Measurements from ENCODE around the gene ASPRV1.

The ASPRV1 gene

DNA sequence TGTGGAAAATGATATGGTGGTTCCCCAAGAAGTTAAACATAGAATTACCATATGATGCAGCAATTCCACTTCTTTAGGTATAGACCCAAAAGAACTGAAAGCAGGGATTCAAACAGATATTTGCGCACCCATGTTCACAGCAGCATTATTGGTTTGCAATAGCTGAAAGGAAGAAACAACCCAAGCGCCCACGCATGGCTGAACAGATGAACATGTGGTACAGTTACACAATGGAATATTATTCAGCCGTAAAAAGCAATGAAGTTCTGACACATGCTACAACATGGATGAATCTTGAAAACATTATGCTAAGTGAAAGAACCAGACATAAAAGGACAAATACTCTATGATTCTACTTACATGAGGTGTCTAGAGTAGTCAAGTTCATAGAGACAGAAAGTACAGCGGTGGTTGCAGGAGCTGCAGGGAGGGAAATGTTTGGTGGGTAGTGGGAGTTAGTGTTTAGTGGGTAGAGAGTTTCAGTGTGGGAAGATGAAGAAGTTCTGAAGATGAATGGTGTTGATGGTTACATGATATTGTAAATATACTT lies 26.7 kb upstream of the ASPRV1 start:
- no peak for DNase-seq (ENCODE audit: low read depth in 2 of 2)

DNA sequence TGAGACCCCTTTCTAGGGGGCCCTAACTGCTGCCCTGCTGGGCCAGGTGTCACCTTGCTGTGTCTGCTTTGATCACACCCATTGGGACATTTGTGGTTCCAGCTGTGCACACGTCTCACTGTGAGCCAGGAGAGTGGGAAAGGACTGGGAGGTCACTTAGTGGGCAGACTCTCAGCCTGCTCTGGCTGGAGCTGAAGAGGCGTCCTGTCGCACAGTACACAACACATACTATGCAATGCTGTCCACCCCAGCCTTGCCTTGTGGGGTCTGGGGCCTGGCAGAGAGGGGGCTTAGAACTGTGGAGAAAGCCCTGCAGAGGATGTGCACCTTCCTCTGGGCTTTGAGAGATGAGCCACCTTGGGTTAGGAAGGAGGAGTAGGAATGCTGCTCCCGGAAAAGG lies 25.3 kb upstream of the ASPRV1 start:
- no peak for DNase-seq (ENCODE audit: low read depth in 2 of 2)

GRCh38 chr2:69985688-69986087 lies 24.3 kb upstream of the ASPRV1 start:
- no peak for DNase-seq (ENCODE audit: low read depth in 2 of 2)

- no peak for DNase-seq (ENCODE audit: low read depth in 2 of 2)
Measured at GRCh38 chr2:69985216-69985615, 23.8 kb upstream of the ASPRV1 start.

- DNase-seq (ENCODE audit: low read depth in 2 of 2): no peak
Measured at GRCh38 chr2:69983392-69983966, 22.0 kb upstream of the ASPRV1 start.

DNA sequence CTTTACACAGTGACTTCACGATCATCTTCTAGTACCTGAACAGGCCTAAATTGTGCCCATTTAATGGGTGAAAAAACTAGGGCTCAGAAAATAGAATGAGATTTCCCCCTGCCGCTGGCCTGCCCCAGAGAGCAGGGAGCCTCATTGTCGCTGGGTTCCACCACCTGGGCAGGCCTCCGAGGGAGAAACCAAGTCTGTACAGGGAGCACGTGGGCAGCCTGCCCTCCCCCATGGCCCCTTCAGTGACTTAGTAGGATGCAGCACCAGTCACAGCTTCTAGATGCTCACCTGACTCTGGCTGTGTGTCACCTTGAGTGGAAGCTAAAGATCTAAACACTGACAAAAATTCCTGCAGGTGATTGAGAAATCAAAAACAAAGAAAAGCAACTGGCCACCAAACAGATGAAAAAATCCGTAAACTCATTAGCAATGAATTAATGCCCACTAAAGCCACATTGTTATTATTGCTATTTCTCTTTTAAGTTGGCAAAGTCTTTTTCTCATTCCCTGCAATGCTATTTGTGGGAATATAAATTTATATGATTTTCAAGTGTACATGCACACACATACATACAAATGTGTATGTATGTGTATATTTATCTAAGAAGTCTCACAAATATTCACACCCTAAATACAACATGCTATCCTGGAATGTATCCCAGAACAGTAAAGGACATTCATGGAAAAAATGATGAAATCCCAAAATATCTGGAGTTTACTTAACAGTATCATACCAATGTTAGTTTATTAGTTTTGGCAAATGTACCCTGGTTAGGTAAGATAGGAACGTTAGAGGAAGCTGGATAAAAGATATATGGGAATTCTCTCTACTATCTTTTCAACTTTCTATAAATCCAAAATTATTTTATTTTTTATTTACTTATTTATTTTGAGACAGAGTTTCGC lies 18.7 kb upstream of the ASPRV1 start:
- DNase-seq (ENCODE audit: low read depth in 2 of 2): no peak

DNA sequence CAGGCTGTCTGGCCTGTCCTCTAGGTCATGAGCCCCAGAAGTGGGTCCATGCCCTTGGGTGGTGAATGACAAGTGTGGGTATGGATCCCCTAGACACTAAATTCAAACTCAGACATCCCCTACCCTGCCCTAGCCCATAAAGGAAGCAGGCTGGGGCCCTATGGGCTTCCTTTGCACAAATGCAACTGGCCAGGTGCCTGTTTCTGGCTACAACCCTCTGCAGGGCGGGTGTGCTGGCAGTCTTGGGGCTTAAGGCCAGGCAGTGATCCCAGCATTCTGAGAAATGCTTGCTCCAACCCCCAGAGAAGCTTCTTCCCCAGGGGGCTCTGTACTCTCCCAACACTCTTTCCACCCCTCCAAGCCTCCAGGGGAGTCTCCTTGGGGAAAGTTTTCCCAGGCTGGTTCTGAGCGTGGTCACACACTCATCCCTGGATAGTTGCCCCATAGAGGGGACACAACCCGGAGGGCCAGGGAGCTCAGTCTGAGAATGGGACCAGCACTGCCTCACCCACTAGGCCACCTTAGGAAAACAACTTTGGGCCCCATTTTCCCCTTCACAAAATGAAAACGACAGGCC lies 16.6 kb upstream of the ASPRV1 start:
- no peak for DNase-seq (ENCODE audit: low read depth in 2 of 2)

DNA sequence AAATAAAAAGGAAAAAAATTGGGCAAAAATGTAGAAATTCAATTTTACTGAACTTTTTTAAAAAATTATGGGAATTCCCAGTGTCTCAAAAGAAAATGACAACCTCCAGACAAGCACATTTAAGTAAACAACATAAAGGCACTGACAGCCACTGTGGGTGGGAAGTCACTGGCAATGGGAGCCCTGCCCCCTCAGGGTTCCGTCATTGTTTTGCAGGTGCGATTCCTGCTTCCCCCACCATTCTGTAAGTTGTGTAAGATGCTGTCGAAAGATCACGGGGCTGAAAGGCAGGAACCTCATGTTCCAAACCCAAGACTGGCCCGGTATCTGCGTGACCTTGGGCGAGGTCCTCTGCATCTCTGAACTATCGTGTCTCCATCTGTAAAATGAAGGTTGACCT lies 15.8 kb upstream of the ASPRV1 start:
- DNase-seq (ENCODE audit: low read depth in 2 of 2): no peak

DNA sequence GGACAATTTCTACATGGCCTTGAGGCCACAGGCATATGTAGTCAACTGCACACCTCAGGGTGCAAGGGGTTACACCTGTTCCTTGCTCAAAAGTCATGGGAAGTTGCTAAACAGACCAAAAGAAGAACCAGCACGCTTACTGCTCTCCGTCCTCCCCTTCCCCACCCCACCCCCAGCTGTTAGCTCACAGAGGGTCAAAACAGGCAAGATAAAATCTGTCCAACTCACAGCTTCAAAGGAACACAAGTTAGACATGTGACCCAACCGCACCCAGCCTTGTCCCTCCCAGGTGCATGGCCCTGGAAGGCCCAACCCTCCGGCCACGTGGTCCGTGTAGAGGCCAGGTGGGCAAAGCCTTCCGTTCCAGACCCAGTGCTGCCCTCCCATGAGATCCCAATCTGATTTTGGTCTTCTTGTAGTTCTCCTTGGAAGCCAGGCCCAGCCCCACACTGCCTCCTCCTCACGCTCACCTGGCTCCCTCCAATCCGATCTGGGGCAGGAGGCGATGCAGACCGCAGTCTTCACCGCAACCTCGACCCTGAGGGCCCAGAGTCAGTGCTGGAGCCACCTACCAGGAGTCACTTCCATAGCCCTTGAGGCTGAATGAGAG lies 14.5 kb upstream of the ASPRV1 start:
- no peak for DNase-seq (ENCODE audit: low read depth in 2 of 2)

DNA sequence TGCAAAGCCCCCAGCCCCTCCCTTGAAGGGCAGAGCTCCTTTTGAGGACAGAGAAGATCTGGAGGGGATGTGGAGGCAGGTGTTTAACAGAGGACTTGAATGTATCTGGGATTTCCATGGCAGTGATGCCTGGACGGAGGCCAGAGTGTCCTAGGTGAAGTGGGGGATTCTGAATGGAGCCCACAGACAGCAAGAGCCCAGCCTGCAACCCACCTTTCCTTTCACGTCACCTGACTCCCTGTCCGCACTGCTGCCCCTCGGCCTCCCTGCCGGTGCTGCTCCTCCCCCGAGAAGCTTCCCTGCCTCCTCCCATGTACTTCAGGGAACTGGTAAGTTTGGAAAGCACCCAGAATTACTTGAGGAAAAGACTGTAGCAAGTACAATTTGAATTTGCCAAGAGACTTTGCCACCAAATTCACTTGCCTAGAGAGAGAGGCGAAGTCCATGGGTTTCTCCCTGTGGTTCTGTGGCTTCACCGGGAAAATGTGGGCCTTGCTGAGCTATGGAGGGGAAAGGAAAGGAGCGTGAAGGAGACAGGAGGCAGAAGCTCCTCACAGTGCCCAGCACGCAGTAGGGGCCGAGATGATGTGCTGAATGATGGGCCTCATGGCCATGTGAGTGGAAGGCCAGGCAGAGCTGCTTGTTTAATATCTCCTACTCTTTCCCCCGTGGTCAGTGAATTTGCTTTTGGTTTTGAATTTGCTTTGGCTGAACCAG lies 13.9 kb upstream of the ASPRV1 start:
- no peak for DNase-seq (ENCODE audit: low read depth in 2 of 2)

- DNase-seq (ENCODE audit: low read depth in 2 of 2): no peak
Measured at GRCh38 chr2:69973335-69973735, 11.9 kb upstream of the ASPRV1 start.

GRCh38 chr2:69972822-69973221 lies 11.4 kb upstream of the ASPRV1 start:
- DNase-seq (ENCODE audit: low read depth in 2 of 2): no peak

GRCh38 chr2:69969991-69970390 lies 8.6 kb upstream of the ASPRV1 start:
- no peak for DNase-seq (ENCODE audit: low read depth in 2 of 2)

DNA sequence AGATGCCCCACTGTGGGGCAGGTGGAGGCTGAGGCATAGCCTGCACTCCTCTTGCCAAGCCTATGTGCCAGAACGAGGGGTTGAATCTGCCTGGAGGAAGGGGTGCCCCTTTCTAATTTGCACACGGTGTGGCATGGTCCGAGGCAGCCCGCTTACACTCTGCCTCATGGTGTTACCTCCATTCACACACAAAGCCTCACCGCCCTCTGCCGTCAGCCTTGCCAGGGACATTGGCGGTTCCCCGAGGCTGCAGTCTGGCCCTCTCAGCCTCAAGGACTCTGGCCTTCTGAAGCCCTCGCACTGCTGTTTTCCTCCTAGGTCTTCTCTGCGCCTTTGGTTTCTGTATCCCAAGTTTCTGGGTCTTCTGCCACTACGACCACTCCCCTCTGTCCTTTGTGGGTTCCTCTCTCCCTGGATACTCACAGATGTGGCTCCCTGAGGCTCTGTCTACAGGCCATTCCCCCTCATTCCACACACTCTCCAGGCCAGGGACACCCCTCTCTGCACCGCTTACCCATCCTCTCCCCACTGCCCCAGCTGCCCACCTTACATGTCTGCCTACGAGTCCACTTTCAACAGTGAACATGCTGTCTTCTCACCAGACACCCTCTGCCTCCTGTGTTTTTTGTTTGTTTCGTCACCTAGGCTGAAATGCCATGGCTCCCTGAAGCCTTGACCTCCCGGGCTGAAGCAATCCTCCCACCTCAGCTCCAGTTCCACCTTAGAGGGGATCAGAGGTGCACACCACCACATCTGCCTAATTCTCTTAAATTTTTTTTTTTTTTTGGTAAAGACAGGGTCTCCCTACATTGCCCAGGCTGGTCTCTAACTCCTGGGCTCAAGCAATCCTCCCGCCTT lies 7.9 kb upstream of the ASPRV1 start:
- no peak for DNase-seq (ENCODE audit: low read depth in 2 of 2)

- no peak for DNase-seq (ENCODE audit: low read depth in 2 of 2)
Measured at GRCh38 chr2:69968609-69969008, 7.2 kb upstream of the ASPRV1 start.

DNA sequence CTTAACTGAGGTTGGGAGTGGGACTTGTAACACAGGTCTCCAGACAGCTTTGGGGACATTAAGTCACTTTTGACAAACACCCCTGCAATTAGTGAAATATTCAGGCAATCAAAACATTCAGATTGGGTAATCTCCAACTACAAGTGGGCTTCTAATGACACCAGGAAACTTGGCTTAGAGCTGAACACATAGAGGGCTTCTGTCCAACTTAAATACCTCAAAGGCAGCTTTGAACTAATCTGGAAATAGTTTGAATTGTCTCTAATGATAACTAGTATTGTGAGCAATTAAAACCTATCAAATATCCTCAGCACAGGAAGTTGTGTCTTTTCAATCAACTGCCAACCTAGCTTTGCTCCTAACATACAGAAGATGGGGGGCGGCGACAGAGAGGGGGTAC lies 5.1 kb upstream of the ASPRV1 start:
- no peak for DNase-seq (ENCODE audit: low read depth in 2 of 2)

GRCh38 chr2:69965756-69966445 lies 4.5 kb upstream of the ASPRV1 start:
- no peak for DNase-seq (ENCODE audit: low read depth in 2 of 2)

- DNase-seq (ENCODE audit: low read depth in 2 of 2): no peak
Measured at GRCh38 chr2:69964353-69964841, 3.0 kb upstream of the ASPRV1 start.

DNA sequence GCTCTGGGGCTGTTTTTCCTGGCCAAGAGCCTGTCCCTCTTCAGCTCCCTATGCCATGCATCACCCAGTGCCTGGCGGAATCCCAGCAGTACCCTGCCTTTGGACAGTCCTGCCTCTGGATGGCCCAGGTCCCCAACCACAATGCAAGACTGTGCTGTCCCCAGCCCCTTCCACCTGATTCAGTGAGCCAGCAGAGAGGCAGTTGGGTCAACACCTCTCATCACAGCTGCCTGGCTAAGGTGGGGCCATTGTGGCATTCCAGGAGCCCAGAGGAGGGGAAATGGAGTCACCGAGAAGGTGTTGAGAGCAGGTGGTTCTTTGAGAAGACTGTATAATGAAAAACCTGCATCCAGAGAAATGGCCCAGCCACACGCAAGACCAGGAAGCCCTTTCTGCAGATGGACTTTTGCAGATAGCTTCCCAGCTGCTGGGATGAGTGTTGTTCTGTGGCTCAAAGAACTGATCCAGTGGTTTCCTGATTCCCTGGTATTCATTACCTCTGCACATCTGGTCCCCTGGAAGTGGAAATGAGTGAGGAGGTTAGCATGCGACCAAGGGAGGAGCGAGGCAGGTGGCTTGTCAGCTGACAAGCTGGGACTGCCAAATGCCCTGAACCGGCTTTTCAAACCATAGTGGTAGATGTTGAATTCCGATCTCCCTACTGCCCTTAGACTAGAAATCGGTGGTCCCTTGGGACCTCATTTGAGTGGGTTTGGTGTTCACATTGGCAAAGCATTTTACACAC lies 1.7 kb upstream of the ASPRV1 start:
- DNase-seq (ENCODE audit: low read depth in 2 of 2): no peak
